GM12872 (cell line): ENCODE measurements around the gene WWTR1.

Source experiments
- CTCF ChIP-seq: IDR thresholded peaks from 3 replicates; pipeline ENCODE4 v1.5.1; 2011; ENCODE audit warnings: low read depth, mild to moderate bottlenecking, low read length, moderate library complexity; ENCODE audit not compliant: insufficient read depth

Gene WWTR1

GRCh38 chr3:149489060-149489690 lies 168.7 kb downstream of the WWTR1 start:
- peak; percentile 67 for TF ChIP-seq CTCF

GRCh38 chr3:149487598-149488197 lies 170.1 kb downstream of the WWTR1 start:
- peak; percentile 90 for TF ChIP-seq CTCF

DNA sequence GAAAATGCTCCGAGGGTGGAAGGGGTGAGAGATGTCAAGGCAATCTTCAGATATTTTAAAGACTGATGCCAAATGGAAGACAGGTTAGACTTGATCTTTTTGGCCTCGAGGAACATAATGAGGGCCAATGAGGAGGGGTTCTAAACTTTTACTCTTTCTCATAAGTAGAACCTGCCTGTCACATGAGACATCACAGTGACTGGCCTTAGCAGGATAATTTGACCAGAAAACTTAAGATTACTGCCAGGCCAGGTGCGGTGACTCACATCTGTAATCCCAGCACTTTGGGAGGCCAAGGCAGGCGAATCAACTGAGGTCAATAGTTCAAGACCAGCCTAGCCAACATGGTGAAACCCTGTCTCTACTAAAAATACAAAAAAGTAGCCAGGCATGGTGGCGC lies 171.1 kb downstream of the WWTR1 start:
- TF ChIP-seq CTCF: no peak

DNA sequence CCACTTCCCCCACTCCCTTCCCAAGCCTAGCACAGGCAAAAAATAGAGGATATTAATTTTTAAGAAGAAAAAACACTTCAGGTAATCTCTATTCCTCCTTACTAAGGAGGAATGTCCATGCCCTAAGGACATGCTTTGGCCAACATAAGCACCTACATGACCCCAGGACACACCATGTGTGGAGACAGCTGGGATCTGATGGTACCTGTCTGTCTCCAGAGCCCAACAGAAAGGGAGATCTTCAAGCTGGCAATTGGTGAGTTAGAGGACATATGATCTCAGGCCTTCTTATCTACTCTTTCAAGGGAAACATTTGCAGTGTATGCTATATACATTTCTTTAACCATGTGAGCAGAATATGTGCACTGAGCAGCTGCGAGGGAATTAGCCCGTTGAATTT lies 176.3 kb downstream of the WWTR1 start:
- TF ChIP-seq CTCF: no peak

- no peak for TF ChIP-seq CTCF
These were observed 176.8 kb downstream of the WWTR1 start for GRCh38 chr3:149481056-149481455.

DNA sequence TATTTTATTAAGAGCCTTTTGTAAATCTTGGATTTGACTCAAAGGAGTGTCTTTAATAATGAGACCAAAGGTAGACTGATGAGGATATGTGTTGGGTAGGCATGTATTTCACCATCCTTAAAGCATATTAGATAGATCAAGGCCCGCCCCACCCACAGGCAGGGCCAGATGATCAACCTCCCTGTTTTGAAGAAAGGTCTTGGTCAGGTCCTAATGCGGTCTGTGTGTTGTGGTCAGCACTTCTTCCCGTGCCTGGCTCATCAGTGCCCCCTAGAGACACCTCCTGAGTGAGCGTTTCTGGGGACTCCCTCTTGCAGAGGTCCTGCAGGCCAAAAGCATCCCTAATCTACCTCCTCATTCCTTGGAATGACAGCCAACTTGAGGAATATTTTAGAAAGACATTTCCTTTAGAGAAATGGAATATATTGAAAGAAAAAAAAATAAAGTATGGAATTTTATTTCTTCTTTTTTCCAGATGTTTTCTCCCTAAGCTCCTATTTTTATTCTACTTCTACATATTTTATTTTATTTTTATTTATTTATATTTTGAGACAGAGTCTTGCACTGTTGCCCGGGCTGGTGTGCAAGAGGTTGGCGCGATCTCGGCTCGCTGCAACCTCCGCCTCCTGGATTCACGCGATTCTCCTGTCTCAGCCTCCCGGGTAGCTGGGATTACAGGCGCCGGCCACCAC lies 177.4 kb downstream of the WWTR1 start:
- peak; percentile 92 for TF ChIP-seq CTCF

GRCh38 chr3:149479621-149480325 lies 178.1 kb downstream of the WWTR1 start:
- TF ChIP-seq CTCF: no peak
